Liver (tissue), 9 donors: ENCODE measurements around the gene CRHR1. TPM values are rescaled to one million over a fixed set of nuclear protein-coding genes. Genes with fewer than 3 reads are reported as not detected.

ENCODE experiments used
- DNase-seq: peaks from one replicate; pipeline ENCODE4 v3.0.0-alpha.2; 2017; ENCODE audit warnings: low spot score
- H3K27ac ChIP-seq, 2 donors: one replicate each; pipeline ENCODE4 v1.7.0; 2013; ENCODE audit warnings: inconsistent platforms in 2 of 2, low read length in 2 of 2, control low read depth in 1 of 2, low read depth in 1 of 2, mild to moderate bottlenecking in 1 of 2
- H3K27me3 ChIP-seq, 4 donors: one replicate each; pipeline versions ENCODE4 v1.6.1 to v1.7.0; 2013; ENCODE audit warnings: low read length in 3 of 4, inconsistent platforms in 1 of 4, mild to moderate bottlenecking in 1 of 4, moderate library complexity in 1 of 4; ENCODE audit not compliant: control insufficient read depth in 4 of 4, insufficient read depth in 4 of 4
- H3K36me3 ChIP-seq, 4 donors: one replicate each; pipeline versions ENCODE4 v1.6.1 to v1.7.0; 2013; ENCODE audit warnings: low read length in 3 of 4, mild to moderate bottlenecking in 3 of 4, low read depth in 1 of 4, moderate library complexity in 1 of 4; ENCODE audit not compliant: control insufficient read depth in 4 of 4, insufficient read depth in 3 of 4
- H3K4me1 ChIP-seq, 4 donors: one replicate each; pipeline versions ENCODE4 v1.6.1 to v1.7.0; 2013; ENCODE audit warnings: low read length in 3 of 4, mild to moderate bottlenecking in 3 of 4, moderate library complexity in 1 of 4; ENCODE audit not compliant: control insufficient read depth in 4 of 4, insufficient read depth in 4 of 4
- H3K4me3 ChIP-seq, 3 donors: one replicate each; pipeline versions ENCODE4 v1.6.1 to v1.7.0; 2013; ENCODE audit warnings: low read length in 3 of 3, control low read depth in 1 of 3, low read depth in 1 of 3, mild to moderate bottlenecking in 1 of 3
- H3K9ac ChIP-seq, 2 donors: one replicate each; pipeline ENCODE4 v1.7.0; 2013; ENCODE audit warnings: low read length in 2 of 2, mild to moderate bottlenecking in 2 of 2, moderate library complexity in 2 of 2, control low read depth in 1 of 2, low read depth in 1 of 2
- H3K9me3 ChIP-seq, 4 donors: one replicate each; pipeline versions ENCODE4 v1.6.1 to v1.7.0; 2013; ENCODE audit warnings: low read length in 3 of 4; ENCODE audit not compliant: control insufficient read depth in 4 of 4
- ATF3 ChIP-seq: IDR thresholded peaks from 2 replicates; pipeline ENCODE4 v1.6.1; 2016; ENCODE audit warnings: antibody characterized with exemption
- CTCF ChIP-seq: fragments of 150-350 bp; IDR thresholded peaks from 2 replicates; pipeline ENCODE4 v1.5.1; 2017; ENCODE audit warnings: improper control_type of control experiment, low read depth, low read length; ENCODE audit not compliant: missing input control
- EGR1 ChIP-seq, 2 donors: IDR thresholded peaks; 2 replicates each; pipeline ENCODE4 v1.6.1; 2016 to 2018; ENCODE audit warnings: antibody characterized with exemption in 2 of 2, low read depth in 2 of 2
- FOXA1 ChIP-seq: IDR thresholded peaks from 2 replicates; pipeline ENCODE4 v1.6.1; 2016; ENCODE audit warnings: antibody characterized with exemption
- FOXA2 ChIP-seq: IDR thresholded peaks from 2 replicates; pipeline ENCODE4 v1.6.1; 2016; ENCODE audit warnings: antibody characterized with exemption
- GABPA ChIP-seq, 2 donors: IDR thresholded peaks in 1 of 2; conservative IDR thresholded peaks in 1 of 2; 2 replicates each; pipeline ENCODE4 v1.6.1; 2016; ENCODE audit warnings: antibody characterized with exemption in 2 of 2, mild to moderate bottlenecking in 1 of 2, moderate library complexity in 1 of 2
- HNF4A ChIP-seq, 2 donors: conservative IDR thresholded peaks; 2 replicates each; pipeline ENCODE4 v1.6.1; 2016; ENCODE audit warnings: antibody characterized with exemption in 2 of 2, mild to moderate bottlenecking in 2 of 2
- HNF4G ChIP-seq: IDR thresholded peaks from 2 replicates; pipeline ENCODE4 v1.6.1; 2016; ENCODE audit warnings: antibody characterized with exemption
- JUND ChIP-seq, 2 donors: IDR thresholded peaks; 2 replicates each; pipeline ENCODE4 v1.6.1; 2016; ENCODE audit warnings: antibody characterized with exemption in 2 of 2
- MAX ChIP-seq: IDR thresholded peaks from 2 replicates; pipeline ENCODE4 v1.6.1; 2016; ENCODE audit warnings: antibody characterized with exemption
- NR2F2 ChIP-seq: IDR thresholded peaks from 2 replicates; pipeline ENCODE4 v1.6.1; 2016; ENCODE audit warnings: antibody characterized with exemption
- RAD21 ChIP-seq, 2 donors: IDR thresholded peaks; 2 replicates each; pipeline ENCODE4 v1.6.1; 2016; ENCODE audit warnings: antibody characterized with exemption in 2 of 2, mild to moderate bottlenecking in 2 of 2
- REST ChIP-seq: IDR thresholded peaks from 2 replicates; pipeline ENCODE4 v1.6.1; 2016; ENCODE audit warnings: antibody characterized with exemption, mild to moderate bottlenecking
- SP1 ChIP-seq: IDR thresholded peaks from 2 replicates; pipeline ENCODE4 v1.6.1; 2018; ENCODE audit warnings: antibody characterized with exemption, mild to moderate bottlenecking
- ZBTB33 ChIP-seq: IDR thresholded peaks from 2 replicates; pipeline ENCODE4 v1.6.1; 2016; ENCODE audit warnings: antibody characterized with exemption
- WGBS: extraction: QIAGEN DNeasy Blood & Tissue Kit; methylation state at CpG from one replicate; pipeline ENCODE4 v1.1.7; 2013; 5-methylcytosine and 5-hydroxymethylcytosine counted together
- polyA plus RNA-seq, 2 donors: library from polyadenylated mRNA; stranded (reverse) in 1 of 2; unstranded in 1 of 2; fragments of 200-250 nt in 1 of 2; fragments of >200 nt in 1 of 2; fragmentation: Nextera tagmentation in 1 of 2; extraction: Ambion mirVana in 1 of 2; gene quantifications; one replicate each; pipeline versions ENCODE4 v1.2.1 to v1.2.3, GENCODE V29; 2013 to 2015
- total RNA-seq, 2 donors: library from RNA; depleted of rRNA; stranded (reverse); fragments of >200 nt; gene quantifications; one replicate each; pipeline ENCODE4 v1.2.3, GENCODE V29; 2014
- donor health status: healthy.
- donor health status: healthy.
- donor health status: healthy.
- donor health status: healthy.
- donor health status: healthy.

CRHR1 gene
- total and polyA plus RNA-seq, 4 donors = not detected

- no peak for TF ChIP-seq CTCF
Measured at GRCh38 chr17:45755050-45755449, 29.1 kb upstream of the CRHR1 start (continued).

- Histone ChIP-seq H3K27ac (no peak overlapping the region), H3K9ac (no peak overlapping the region), H3K27me3 (peaks cover 0 to 5% (median under 1%) of the 10 kb centered on the region in 4 donors), H3K36me3 (no peaks in the 10 kb centered on the region), H3K4me1 (no peaks in the 10 kb centered on the region), H3K9me3 (no peaks in the 10 kb centered on the region), H3K4me3 (no peak overlapping the region)
- DNase-seq = no peak
- no peak for TF ChIP-seq JUND (IDR thresholded peaks at IDR 0.05)
- TF ChIP-seq HNF4G = no peak
- TF ChIP-seq RAD21 (IDR thresholded peaks at IDR 0.05) = no peak
- no peak for TF ChIP-seq EGR1 (IDR thresholded peaks at IDR 0.05; ENCODE audit: low read depth in 2 of 2)
- no peak for TF ChIP-seq ATF3
- TF ChIP-seq MAX = no peak
- TF ChIP-seq HNF4A (conservative IDR thresholded peaks at IDR 0.05) = no peak
- no peak for TF ChIP-seq FOXA2
- TF ChIP-seq NR2F2 = no peak
- TF ChIP-seq ZBTB33 = no peak
- TF ChIP-seq FOXA1 = no peak
- TF ChIP-seq REST = no peak
- TF ChIP-seq GABPA (IDR thresholded peaks at IDR 0.05 in 1 of 2, conservative IDR thresholded peaks at IDR 0.05 in 1 of 2) = no peak
- TF ChIP-seq SP1 = no peak
- WGBS = 51% methylated on average over 12 of the region's 12 CpGs
Measured at GRCh38 chr17:45756266-45756991, 27.7 kb upstream of the CRHR1 start.
